ENCODE data around the gene TGIF1.
A peak's percentile ranks its signal among the peaks of the same experiment; 100 is the strongest.

GRCh38 chr18:3451183-3451988, 1.4 kb downstream of the TGIF1 start:
- TF ChIP-seq POLR2A (IDR thresholded peaks at IDR 0.05) (peak; percentile 29 to 78), CTCF (IDR thresholded peaks at IDR 0.05) (no peak)
